T-helper 1 cell treated with Interleukin-12 subunit alpha and Interleukin-12 subunit beta and Interleukin-4 antibody, amounts not matched to agents 30 μg/mL and 1 μg/mL, for 36 hours (primary cell): Measurements from ENCODE around the gene INSM1.

Experiments used
- H3K27ac Mint-ChIP-seq: one replicate; pipeline ENCODE4 v1.8.0; 2021; ENCODE audit warnings: mild to moderate bottlenecking, mixed read lengths
- H3K27me3 Mint-ChIP-seq: one replicate; pipeline ENCODE4 v1.8.0; 2021; ENCODE audit warnings: low read depth, mixed read lengths
- H3K36me3 Mint-ChIP-seq: one replicate; pipeline ENCODE4 v1.8.0; 2021; ENCODE audit warnings: low read depth, mixed read lengths
- H3K4me1 Mint-ChIP-seq: one replicate; pipeline ENCODE4 v1.8.0; 2021; ENCODE audit warnings: low read depth, mixed read lengths
- H3K4me3 Mint-ChIP-seq: one replicate; pipeline ENCODE4 v1.8.0; 2021; ENCODE audit warnings: mild to moderate bottlenecking, moderate library complexity, mixed read lengths
- H3K9me3 Mint-ChIP-seq: one replicate; pipeline ENCODE4 v1.8.0; 2021; ENCODE audit warnings: mixed read lengths

Gene INSM1, protein sequence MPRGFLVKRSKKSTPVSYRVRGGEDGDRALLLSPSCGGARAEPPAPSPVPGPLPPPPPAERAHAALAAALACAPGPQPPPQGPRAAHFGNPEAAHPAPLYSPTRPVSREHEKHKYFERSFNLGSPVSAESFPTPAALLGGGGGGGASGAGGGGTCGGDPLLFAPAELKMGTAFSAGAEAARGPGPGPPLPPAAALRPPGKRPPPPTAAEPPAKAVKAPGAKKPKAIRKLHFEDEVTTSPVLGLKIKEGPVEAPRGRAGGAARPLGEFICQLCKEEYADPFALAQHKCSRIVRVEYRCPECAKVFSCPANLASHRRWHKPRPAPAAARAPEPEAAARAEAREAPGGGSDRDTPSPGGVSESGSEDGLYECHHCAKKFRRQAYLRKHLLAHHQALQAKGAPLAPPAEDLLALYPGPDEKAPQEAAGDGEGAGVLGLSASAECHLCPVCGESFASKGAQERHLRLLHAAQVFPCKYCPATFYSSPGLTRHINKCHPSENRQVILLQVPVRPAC

DNA sequence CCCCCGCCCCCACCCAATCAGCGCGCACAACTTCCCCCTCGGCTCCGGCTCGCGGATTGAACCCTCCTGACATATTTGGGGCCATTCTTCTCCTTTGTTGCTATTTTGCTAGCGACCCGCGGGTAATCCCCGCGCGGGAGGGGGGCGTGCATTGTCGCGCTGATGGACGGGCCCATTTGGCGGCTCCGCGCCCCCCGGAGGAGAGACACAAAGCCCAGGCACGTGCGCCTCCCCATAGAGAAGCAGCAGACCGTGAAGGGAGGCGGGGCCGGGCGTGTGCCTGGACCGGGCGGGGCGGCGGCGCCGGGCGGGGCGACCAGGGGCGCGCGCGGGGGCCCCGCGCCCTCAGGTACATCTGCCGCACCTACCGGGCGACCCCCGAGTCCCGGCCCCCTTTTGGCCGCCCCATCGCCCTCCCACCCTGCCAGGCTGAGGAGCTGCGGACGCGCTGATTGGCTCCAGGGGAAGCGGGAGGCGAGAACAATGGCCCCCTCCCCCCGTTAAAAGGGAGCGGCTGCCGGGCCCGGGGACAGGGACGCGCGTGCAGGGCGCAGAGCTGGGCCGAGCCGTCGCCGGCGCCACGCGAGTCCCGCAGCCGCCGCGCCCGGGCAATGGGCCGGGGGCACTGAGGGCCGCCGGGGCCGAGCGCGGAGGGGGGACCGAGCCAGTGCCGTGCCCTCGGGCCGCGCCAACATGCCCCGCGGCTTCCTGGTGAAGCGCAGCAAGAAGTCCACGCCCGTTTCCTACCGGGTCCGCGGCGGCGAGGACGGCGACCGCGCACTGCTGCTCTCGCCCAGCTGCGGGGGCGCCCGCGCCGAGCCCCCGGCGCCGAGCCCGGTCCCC is at the start of gene INSM1:
TSS of gene INSM1 (plus strand) at position 530 of the 843 bp plus-strand sequence. CDS start at position 694, 164 bp downstream.
- Mint-ChIP-seq H3K4me3 (peak within 1 kb of the TSS; percentile 46), H3K27ac (no peak within 1 kb of the TSS), H3K4me1 (peaks cover 5% of the 10 kb centered on the region), H3K36me3 (peaks cover 4% of the 10 kb centered on the region), H3K27me3 (peaks cover 75% of the 10 kb centered on the region), H3K9me3 (no peaks in the 10 kb centered on the region)

DNA sequence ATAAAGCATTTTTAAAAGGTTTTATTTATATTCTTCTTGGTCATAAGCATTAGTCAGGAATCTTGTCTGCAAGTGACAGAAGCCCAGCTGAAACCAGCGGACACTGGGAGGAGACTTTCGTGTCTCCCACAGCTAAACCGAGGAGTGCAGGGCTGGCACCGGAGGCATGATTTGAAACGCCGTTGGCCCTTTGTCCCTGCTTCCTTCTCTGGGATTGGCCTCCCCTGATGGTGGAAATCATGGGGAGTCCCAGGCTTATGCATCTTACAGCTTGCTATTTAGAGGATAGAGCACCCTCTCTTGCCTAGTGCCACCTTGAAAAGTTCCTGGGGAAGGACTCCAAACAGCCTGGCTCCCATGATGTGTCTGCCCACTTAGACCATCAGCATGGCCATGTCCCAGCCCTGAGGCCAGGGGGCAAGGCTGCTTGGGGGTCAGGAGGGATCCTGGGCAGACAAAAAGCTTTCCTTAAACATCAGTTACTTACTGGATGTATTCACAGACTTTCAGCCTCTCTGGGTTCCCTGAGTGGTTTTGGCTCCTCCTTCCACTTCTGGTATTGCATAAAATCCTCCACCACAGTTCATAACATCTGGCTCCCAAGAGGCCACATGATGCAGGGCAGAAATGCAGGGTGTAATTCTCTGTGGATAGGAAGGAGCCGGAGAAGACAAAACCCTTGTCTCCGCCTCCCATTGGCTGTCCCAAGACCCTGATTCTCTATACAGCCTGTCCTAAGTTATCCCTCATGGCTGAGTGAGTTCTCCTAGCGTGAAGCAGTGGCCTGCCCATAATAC is 49.3 kb upstream of the INSM1 start:
- H3K27ac Mint-ChIP-seq = no peak overlapping the region
- H3K4me3 Mint-ChIP-seq = no peak overlapping the region
- H3K4me1 Mint-ChIP-seq = no peaks in the 10 kb centered on the region
- H3K27me3 Mint-ChIP-seq = no peaks in the 10 kb centered on the region
- no peaks in the 10 kb centered on the region for H3K9me3 Mint-ChIP-seq
- no peaks in the 10 kb centered on the region for H3K36me3 Mint-ChIP-seq

DNA sequence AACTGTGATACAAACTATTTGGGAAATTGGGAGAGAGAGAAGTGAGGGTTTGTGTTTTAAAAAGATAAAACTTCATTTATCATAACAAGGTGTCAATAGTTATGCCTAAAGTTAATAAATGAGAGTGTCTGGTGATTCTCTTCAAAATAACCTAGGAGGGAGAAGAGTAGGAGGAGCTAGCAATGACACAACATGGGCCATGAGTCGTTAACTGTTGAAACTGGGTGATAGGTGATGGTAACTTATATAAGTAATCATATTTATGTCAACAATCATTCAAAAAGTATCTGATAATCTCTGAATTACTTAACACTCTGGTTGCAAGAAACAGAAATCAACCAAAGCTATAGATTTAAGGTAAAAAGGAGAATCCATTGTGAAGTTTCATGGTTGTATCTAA is 46.8 kb upstream of the INSM1 start:
- Mint-ChIP-seq H3K4me3 (no peak overlapping the region), H3K27ac (no peak overlapping the region), H3K36me3 (no peaks in the 10 kb centered on the region), H3K4me1 (no peaks in the 10 kb centered on the region), H3K9me3 (no peaks in the 10 kb centered on the region), H3K27me3 (no peaks in the 10 kb centered on the region)

DNA sequence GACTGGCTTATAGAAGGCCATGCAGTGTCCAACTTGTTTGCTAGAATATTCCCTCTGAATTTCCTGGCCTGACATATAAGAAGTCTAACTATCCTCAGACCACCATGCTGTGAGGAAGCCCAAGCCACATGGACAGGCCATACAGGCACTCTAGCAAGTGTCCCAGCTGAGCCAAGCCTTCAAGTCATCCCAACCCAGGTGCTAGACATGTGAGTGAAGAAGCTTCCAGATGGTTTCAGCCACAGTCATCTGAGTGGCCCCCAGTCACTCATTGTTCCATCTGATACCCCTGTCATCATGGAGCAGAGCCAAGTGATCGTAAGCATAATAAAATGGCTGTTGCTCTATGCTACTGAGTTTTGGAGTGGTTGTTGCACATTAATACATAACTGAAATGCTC is 46.0 kb upstream of the INSM1 start:
- H3K27me3 Mint-ChIP-seq = no peaks in the 10 kb centered on the region
- no peaks in the 10 kb centered on the region for H3K4me1 Mint-ChIP-seq
- H3K36me3 Mint-ChIP-seq = no peaks in the 10 kb centered on the region
- no peaks in the 10 kb centered on the region for H3K9me3 Mint-ChIP-seq
- H3K4me3 Mint-ChIP-seq = no peak overlapping the region
- H3K27ac Mint-ChIP-seq = no peak overlapping the region

DNA sequence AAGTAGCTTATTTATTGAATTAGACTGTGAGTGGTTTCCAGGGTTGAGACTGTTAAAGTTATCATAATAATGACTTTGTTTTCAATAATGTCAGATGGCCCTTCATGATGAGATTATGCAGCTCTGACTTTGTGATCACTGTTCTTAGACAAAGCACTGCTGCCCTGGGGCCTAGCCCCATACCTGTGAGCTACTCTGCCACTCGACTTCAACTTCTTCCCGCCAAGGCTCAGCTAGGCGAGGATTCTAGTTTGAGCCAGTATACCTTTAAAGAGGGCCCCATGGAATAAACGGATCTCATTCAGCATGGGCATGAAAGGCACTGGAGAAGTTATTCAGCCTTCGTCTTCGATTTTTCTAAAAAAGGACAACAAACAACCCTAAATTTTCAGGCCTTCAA is 45.0 kb upstream of the INSM1 start:
- Mint-ChIP-seq H3K36me3 (no peaks in the 10 kb centered on the region), H3K4me1 (no peaks in the 10 kb centered on the region), H3K27ac (no peak overlapping the region), H3K27me3 (peaks cover 2% of the 10 kb centered on the region), H3K9me3 (no peaks in the 10 kb centered on the region), H3K4me3 (no peak overlapping the region)

DNA sequence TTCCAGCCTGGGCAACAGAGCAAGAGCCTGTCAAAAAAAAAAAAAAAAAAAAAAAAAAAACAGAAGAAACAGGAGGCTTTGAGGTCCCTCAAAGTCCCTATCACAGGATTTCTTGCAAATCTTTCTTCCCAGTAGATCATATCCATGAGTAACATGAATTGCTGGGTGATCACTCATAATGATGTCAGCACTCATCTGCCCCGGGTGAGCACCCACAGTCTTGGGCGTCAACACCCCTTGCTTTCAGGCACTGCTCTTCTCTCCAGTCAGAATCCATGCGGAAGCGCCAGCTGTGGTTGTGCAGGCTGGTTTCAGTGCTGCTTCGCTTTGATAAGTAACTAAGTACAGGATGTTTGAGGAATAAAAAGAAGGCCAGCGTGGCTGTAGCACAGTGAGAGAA is 40.2 kb upstream of the INSM1 start:
- Mint-ChIP-seq H3K9me3 (no peaks in the 10 kb centered on the region), H3K27ac (no peak overlapping the region), H3K4me1 (no peaks in the 10 kb centered on the region), H3K36me3 (no peaks in the 10 kb centered on the region), H3K4me3 (no peak overlapping the region), H3K27me3 (peaks cover 4% of the 10 kb centered on the region)

DNA sequence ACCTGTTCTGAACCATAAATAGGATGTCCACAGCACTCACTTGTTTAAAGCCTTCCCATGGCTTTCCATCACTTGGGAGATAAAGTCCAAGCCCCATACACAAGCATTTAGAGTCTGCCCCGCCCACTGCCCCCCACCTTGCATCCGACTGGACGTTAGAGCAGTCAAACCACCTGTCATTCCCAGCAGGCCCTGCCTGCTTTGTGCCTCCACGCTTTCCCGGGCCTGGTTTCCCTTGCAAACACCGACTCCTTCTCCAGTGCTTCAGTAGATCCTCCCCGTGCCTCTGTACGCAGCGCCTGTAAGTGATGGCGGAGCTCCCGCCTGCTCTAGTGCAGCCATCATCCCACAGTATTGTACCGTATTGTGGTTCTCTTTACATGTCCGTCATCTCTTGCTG is 38.3 kb upstream of the INSM1 start:
- H3K27me3 Mint-ChIP-seq = peaks cover 4% of the 10 kb centered on the region
- no peaks in the 10 kb centered on the region for H3K9me3 Mint-ChIP-seq
- H3K4me1 Mint-ChIP-seq = no peaks in the 10 kb centered on the region
- H3K4me3 Mint-ChIP-seq = no peak overlapping the region
- no peak overlapping the region for H3K27ac Mint-ChIP-seq
- no peaks in the 10 kb centered on the region for H3K36me3 Mint-ChIP-seq

DNA sequence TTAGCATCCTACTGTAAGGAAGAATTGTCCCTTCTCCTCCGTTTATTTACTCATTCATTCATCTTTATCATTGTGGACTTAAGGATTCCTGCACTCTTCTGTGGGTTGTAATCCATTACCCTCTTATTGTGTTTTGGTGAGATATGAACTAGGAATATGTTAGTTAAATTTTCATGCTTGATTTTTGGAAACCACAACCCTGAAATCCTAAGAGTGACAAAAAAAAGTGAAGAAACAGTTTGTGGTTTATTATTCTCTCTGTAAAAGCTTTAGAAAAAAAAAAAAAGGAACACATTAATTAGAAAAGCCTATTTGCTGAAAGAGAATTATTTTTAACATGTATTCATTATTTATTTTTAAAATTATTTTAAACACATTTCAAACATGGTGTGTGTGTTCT is 36.7 kb upstream of the INSM1 start:
- H3K27me3 Mint-ChIP-seq = peaks cover 4% of the 10 kb centered on the region
- no peak overlapping the region for H3K27ac Mint-ChIP-seq
- H3K36me3 Mint-ChIP-seq = no peaks in the 10 kb centered on the region
- no peaks in the 10 kb centered on the region for H3K4me1 Mint-ChIP-seq
- H3K9me3 Mint-ChIP-seq = no peaks in the 10 kb centered on the region
- no peak overlapping the region for H3K4me3 Mint-ChIP-seq

DNA sequence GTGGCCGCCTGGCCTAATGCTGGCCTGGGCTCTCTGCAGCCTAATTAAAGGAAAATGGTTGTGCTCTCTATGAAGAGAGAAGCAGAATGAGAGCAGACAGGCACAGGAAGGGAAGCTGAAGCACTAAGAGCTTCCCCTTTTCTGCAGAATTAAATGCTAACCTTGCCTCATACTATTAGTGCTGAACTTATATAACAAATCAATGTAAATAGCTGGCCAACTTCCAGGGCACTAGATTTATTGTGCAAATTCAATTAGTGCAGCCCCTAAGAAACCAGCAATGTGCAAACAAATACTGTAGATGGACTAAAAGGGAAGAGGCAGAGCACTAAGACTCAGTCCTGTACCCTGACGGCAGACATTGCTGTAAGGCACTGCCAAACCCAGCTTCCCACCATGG is 36.1 kb upstream of the INSM1 start:
- no peak overlapping the region for H3K27ac Mint-ChIP-seq
- no peaks in the 10 kb centered on the region for H3K4me1 Mint-ChIP-seq
- H3K36me3 Mint-ChIP-seq = no peaks in the 10 kb centered on the region
- no peaks in the 10 kb centered on the region for H3K9me3 Mint-ChIP-seq
- H3K27me3 Mint-ChIP-seq = peaks cover 4% of the 10 kb centered on the region
- H3K4me3 Mint-ChIP-seq = no peak overlapping the region

DNA sequence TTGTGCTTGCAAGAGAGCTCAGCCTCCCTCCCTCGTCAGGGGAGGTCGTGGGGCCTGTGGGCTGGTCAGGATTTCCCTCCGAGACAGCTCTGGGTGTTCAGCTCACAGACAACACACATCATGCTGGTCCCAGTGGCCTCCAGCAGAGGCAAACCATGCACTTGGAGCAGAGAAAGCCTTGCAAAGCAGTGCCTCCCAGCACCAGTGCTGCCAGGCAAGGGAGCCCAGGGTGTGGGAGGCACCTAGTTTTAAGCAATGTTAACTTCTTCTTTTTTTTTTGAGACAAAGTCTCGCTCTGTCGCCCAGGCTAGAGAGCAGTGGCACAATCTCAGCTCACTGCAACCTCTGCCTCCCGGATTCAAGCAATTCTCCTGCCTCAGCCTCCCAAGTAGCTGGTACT is 34.0 kb upstream of the INSM1 start:
- Mint-ChIP-seq H3K27me3 (no peaks in the 10 kb centered on the region), H3K4me1 (no peaks in the 10 kb centered on the region), H3K36me3 (no peaks in the 10 kb centered on the region), H3K27ac (no peak overlapping the region), H3K9me3 (no peaks in the 10 kb centered on the region), H3K4me3 (no peak overlapping the region)

DNA sequence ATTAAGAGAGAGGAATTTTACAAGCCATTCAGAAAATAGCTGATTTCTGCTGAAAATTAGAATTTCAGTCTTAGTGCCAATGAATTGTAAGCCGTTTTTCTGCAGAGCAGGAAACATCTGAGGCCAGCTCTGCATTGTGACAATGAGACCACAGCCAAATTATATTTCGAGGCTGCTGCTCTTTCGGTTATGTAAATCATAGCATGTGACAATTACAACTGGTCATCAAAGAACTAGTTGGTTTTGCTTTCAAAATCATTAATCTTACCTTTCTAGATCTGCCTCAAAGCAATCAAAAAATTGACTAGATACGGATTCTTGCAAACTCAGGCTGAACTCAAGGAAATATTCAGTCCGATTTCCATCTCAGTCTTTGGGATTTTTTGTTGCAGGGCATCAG is 33.4 kb upstream of the INSM1 start:
- Mint-ChIP-seq H3K36me3 (no peaks in the 10 kb centered on the region), H3K4me1 (no peaks in the 10 kb centered on the region), H3K27me3 (no peaks in the 10 kb centered on the region), H3K27ac (no peak overlapping the region), H3K4me3 (no peak overlapping the region), H3K9me3 (no peaks in the 10 kb centered on the region)

DNA sequence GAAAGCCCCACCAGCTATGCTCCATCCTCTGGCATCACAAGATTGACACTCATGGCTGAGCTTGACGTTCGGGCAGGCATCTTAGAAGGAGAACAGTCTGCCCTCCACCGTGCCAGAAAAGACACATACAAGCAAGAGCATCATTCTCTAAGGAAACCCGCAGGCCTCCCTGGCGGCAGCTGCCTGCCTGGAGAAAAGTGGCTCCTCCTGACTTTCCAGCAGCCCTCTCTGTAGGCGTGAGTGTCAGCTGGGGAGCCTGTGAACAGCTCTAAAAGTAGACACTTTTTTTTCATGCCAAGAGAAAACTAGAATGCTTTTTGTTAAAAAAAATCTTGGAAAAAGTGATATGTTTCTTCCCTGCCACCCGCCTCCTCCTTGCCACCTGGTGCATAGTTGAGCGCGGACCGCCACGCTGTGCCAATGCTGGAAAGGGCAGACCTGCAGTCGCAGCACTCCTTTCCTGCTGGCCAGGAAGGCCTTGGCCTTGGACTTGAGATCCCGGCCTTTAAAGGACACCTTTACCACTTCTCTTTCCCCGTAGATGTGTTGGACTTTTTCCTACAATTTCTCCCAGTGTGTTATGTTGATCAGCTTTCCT is 29.7 kb upstream of the INSM1 start:
- Mint-ChIP-seq H3K27me3 (no peaks in the 10 kb centered on the region), H3K36me3 (no peaks in the 10 kb centered on the region), H3K9me3 (no peaks in the 10 kb centered on the region), H3K4me3 (no peak overlapping the region), H3K4me1 (no peaks in the 10 kb centered on the region), H3K27ac (no peak overlapping the region)

DNA sequence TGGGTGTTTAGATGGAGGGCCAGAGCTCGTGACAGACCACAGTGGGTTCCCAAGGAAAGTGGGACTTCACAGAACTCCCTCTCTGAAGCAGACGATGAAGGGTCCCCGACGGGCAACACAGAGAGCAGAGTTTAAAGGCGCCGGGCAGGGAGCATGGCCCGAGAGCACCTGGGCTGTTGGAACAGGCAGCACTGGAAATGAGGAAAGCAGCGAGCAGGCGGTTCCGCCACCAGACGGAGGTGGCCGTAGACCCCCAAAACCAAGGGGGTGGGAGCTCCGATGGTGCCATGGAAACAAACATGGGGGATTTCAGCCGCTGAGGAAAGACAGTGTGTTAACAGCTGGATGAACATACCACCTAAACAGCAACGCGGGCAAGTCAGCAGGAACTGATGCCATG is 27.5 kb upstream of the INSM1 start:
- Mint-ChIP-seq H3K4me3 (no peak overlapping the region), H3K27me3 (no peaks in the 10 kb centered on the region), H3K36me3 (no peaks in the 10 kb centered on the region), H3K9me3 (no peaks in the 10 kb centered on the region), H3K27ac (no peak overlapping the region), H3K4me1 (no peaks in the 10 kb centered on the region)

DNA sequence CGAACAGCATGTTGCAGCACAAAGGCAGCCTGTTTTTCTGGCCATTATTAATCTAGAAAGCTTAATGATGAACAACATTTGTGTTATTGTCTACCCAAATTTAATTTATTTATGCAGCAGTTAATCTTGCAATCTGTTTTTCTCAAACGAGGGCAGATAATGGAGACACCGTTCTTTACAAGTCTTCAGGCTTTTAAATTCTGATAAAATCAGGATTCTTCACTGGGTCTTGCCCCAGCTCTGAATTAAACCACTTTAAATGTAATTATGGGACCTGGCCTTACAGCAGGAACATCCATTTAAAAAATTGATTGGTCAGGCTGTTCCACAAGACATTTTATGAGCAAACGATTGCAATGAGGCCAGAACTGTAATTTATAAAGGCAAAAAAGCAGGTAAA is 26.5 kb upstream of the INSM1 start:
- H3K36me3 Mint-ChIP-seq = no peaks in the 10 kb centered on the region
- no peak overlapping the region for H3K27ac Mint-ChIP-seq
- H3K27me3 Mint-ChIP-seq = no peaks in the 10 kb centered on the region
- no peaks in the 10 kb centered on the region for H3K4me1 Mint-ChIP-seq
- no peak overlapping the region for H3K4me3 Mint-ChIP-seq
- no peaks in the 10 kb centered on the region for H3K9me3 Mint-ChIP-seq
